ENCODE data around the gene MAP3K6. TPM values are rescaled to one million over a fixed set of nuclear protein-coding genes. Genes with fewer than 3 reads are reported as not detected.
"Not testable (repeated sequence)": the region's sequence is repeated elsewhere in the genome, so short reads cannot be mapped to it uniquely, and the experiment has no call there.

The MAP3K6 gene
- total and polyA plus RNA-seq, 2 of the 13 experiments (the other 11 are each of a cell fraction or from before 2014, with no cell fraction given), result 2.7 to 3.2 TPM

GRCh38 chr1:27388337-27389005 lies 21.7 kb upstream of the MAP3K6 start:
- DNase-seq (ENCODE audit: low spot score) (peak; percentile 49), ATAC-seq (0 out of 3 replicates have a peak, but pooled peaks have one; percentile 10), FAIRE-seq (peak; percentile 95)
- Histone ChIP-seq H3K9me3 (ENCODE audit: low read length) (no peaks in the 10 kb centered on the region), H3K9ac (ENCODE audit: insufficient read depth, low read depth, low read length) (no peak overlapping the region), H3K27ac (ENCODE audit: extremely low read length, insufficient read depth, low read length) (no peak overlapping the region), H3K36me3 (replicated peaks in 1 of 2; ENCODE audit: control insufficient read depth in 1 of 2, insufficient read depth in 2 of 2, low read length in 2 of 2) (no peaks in the 10 kb centered on the region), H2AFZ (ENCODE audit: low read length) (no peak overlapping the region), H4K20me1 (ENCODE audit: insufficient read depth, low read length) (no peaks in the 10 kb centered on the region), H3K4me2 (ENCODE audit: low read depth, low read length) (no peak overlapping the region), H3K4me3 (replicated peaks in 1 of 3; ENCODE audit: insufficient read depth in 1 of 3, low read depth in 2 of 3, low read length in 3 of 3) (no peak overlapping the region), H3K79me2 (ENCODE audit: insufficient read depth, low read length) (no peaks in the 10 kb centered on the region), H3K4me1 (ENCODE audit: insufficient read depth, low read length) (peaks cover 23% of the 10 kb centered on the region), H3K27me3 (ENCODE audit: control insufficient read depth in 1 of 2, insufficient read depth in 2 of 2, low read length in 2 of 2) (peaks cover 0 to 9% of the 10 kb centered on the region in 2 experiments; a peak in 2 of 5 replicates)
- ChIA-PET CTCF (ENCODE audit: low intra/inter-chr PET ratio, low total read pairs) (interaction anchor here (1.6 to 4.5 kb wide), 3 partner anchors 22 to 88 kb away, joined by 3 to 43 read pairs (median 19); partner anchors contain the start of gene MAP3K6), POLR2A (no interaction called here)
- 40% methylated on average over 5 of the region's 5 CpGs for WGBS (ENCODE audit: low lambda C conversion rate)
- in situ Hi-C loops (cut with HindIII; ENCODE audit: extremely low pct_ligation_motif_present, low pct_unique_long_range_greater_than_20kb) (no loop called here), intact Hi-C loops (cut with micrococcal nuclease; ENCODE audit: unreplicated experiment) (loop anchor here (1.0 kb wide), 2 partner anchors 31 to 87 kb away; no protein-coding TSS in a partner anchor)
- no peak for TF ChIP-seq NR2F6 (IDR thresholded peaks at IDR 0.05)
- TF ChIP-seq NR2F6 (CRISPR knock-in tag; IDR thresholded peaks at IDR 0.05), result 0 out of 2 replicates have a peak, but pooled peaks have one; percentile 11
- peak; percentile 93 for TF ChIP-seq CTCF (CRISPR knock-in tag; IDR thresholded peaks at IDR 0.05)
- TF ChIP-seq, protein P1, sequence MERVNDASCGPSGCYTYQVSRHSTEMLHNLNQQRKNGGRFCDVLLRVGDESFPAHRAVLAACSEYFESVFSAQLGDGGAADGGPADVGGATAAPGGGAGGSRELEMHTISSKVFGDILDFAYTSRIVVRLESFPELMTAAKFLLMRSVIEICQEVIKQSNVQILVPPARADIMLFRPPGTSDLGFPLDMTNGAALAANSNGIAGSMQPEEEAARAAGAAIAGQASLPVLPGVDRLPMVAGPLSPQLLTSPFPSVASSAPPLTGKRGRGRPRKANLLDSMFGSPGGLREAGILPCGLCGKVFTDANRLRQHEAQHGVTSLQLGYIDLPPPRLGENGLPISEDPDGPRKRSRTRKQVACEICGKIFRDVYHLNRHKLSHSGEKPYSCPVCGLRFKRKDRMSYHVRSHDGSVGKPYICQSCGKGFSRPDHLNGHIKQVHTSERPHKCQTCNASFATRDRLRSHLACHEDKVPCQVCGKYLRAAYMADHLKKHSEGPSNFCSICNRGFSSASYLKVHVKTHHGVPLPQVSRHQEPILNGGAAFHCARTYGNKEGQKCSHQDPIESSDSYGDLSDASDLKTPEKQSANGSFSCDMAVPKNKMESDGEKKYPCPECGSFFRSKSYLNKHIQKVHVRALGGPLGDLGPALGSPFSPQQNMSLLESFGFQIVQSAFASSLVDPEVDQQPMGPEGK (CRISPR knock-in tag; IDR thresholded peaks at IDR 0.05), result peak; percentile 35; the same call in 1 of the 2 replicates
- no peak for TF ChIP-seq GFI1 (CRISPR knock-in tag; IDR thresholded peaks at IDR 0.05; ENCODE audit: borderline replicate concordance)
- peak; percentile 55; the same call in 1 of the 2 replicates for TF ChIP-seq ZFP1 (CRISPR knock-in tag; IDR thresholded peaks at IDR 0.05)
- peak; percentile 58; the same call in 1 of the 2 replicates for TF ChIP-seq RAD21 (CRISPR knock-in tag; IDR thresholded peaks at IDR 0.05)
- peak; percentile 92 for TF ChIP-seq SMC3 (IDR thresholded peaks at IDR 0.05; ENCODE audit: low read length)
- TF ChIP-seq STAG1 (CRISPR knock-in tag; IDR thresholded peaks at IDR 0.05), result peak; percentile 81
- no peak for TF ChIP-seq MIXL1 (CRISPR knock-in tag; IDR thresholded peaks at IDR 0.05)
- BruUV-seq (replicated peaks), result no TSS peak

GRCh38 chr1:27384797-27385196 lies 18.0 kb upstream of the MAP3K6 start:
- in situ Hi-C loops (cut with HindIII; ENCODE audit: extremely low pct_ligation_motif_present, low pct_unique_long_range_greater_than_20kb); CTCF ChIA-PET (ENCODE audit: low intra/inter-chr PET ratio, low total read pairs); POLR2A ChIA-PET; H3K4me1 ChIP-seq (ENCODE audit: insufficient read depth, low read length); H3K36me3 ChIP-seq (replicated peaks in 1 of 2; ENCODE audit: control insufficient read depth in 1 of 2, insufficient read depth in 2 of 2, low read length in 2 of 2); H4K20me1 ChIP-seq (ENCODE audit: insufficient read depth, low read length); H3K79me2 ChIP-seq (ENCODE audit: insufficient read depth, low read length); intact Hi-C loops (cut with micrococcal nuclease; ENCODE audit: unreplicated experiment); H3K9ac ChIP-seq (ENCODE audit: insufficient read depth, low read depth, low read length); H3K4me3 ChIP-seq (replicated peaks in 1 of 3; ENCODE audit: insufficient read depth in 1 of 3, low read depth in 2 of 3, low read length in 3 of 3); BruUV-seq (replicated peaks); H3K9me3 ChIP-seq (ENCODE audit: low read length); H2AFZ ChIP-seq (ENCODE audit: low read length); H3K27ac ChIP-seq (ENCODE audit: extremely low read length, insufficient read depth, low read length); ATAC-seq; DNase-seq (ENCODE audit: low spot score); FAIRE-seq; H3K4me2 ChIP-seq (ENCODE audit: low read depth, low read length): not testable (repeated sequence)
- H3K27me3 ChIP-seq (ENCODE audit: control insufficient read depth in 1 of 2, insufficient read depth in 2 of 2, low read length in 2 of 2), result peaks cover 4 to 33% of the 10 kb centered on the region in 2 experiments
- 31% methylated on average over 3 of the region's 3 CpGs for WGBS (ENCODE audit: low lambda C conversion rate)
